Right lobe of liver (tissue), 6 donors: ENCODE results near the gene RPL9. TPM values are rescaled to one million over a fixed set of nuclear protein-coding genes. Genes with fewer than 3 reads are reported as not detected.

Experiments used
- ATAC-seq, 4 donors: fragments of 200-7000 bp; cut with Tn5 transposase; one replicate each; pipeline ENCODE4 v1.9.1; 2020; ENCODE audit warnings: mild to moderate bottlenecking in 4 of 4, moderate library complexity in 4 of 4
- DNase-seq, 3 donors: peaks; one replicate each; pipeline ENCODE4 v3.0.0-alpha.2; 2020
- H3K27ac ChIP-seq, 3 donors: fragments of 200-600 bp; one replicate each; pipeline ENCODE4 v1.8.0; 2022
- H3K27me3 ChIP-seq, 2 donors: fragments of 200-600 bp; one replicate each; pipeline ENCODE4 v1.8.0; 2022
- H3K36me3 ChIP-seq, 4 donors: fragments of 200-600 bp; sonication (generic) in 1 of 4; one replicate each; pipeline versions ENCODE4 v1.5.1 to v1.8.0; 2017 to 2022; ENCODE audit warnings: control low read depth in 1 of 4
- H3K4me1 ChIP-seq, 4 donors: fragments of 200-600 bp; sonication (generic) in 1 of 4; one replicate each; pipeline versions ENCODE4 v1.5.1 to v1.8.0; 2017 to 2022; ENCODE audit warnings: control low read depth in 1 of 4
- H3K4me3 ChIP-seq, 3 donors: fragments of 200-600 bp; one replicate each; pipeline ENCODE4 v1.8.0; 2022
- H3K9me3 ChIP-seq, 4 donors: fragments of 200-600 bp; sonication (generic) in 1 of 4; one replicate each; pipeline versions ENCODE4 v1.5.1 to v1.8.0; 2017 to 2022; ENCODE audit warnings: control low read depth in 1 of 4
- POLR2A ChIP-seq: fragments of 450-650 bp; IDR thresholded peaks from one replicate; pipeline ENCODE4 v1.6.1; 2017; ENCODE audit warnings: antibody characterized with exemption, mild to moderate bottlenecking
- WGBS: methylation state at CpG from one replicate; pipeline ENCODE4 v1.1.6; 2018; ENCODE audit warnings: low coverage, low lambda C conversion rate; ENCODE audit not compliant: insufficient coverage; ENCODE audit errors: missing lambda C conversion rate; 5-methylcytosine and 5-hydroxymethylcytosine counted together
- intact Hi-C, 2 donors: fragments of 100-400 bp; cut with DNase I; formaldehyde crosslinking; loops; one replicate each; pipeline versions ENCODE4 v1.11.2 to v1.14.1; 2022
- total RNA-seq, 6 experiments: library from RNA; depleted of rRNA in 2 of 6; stranded (reverse); fragments of >200 nt in 2 of 6; fragmentation: NEBNext Ultra II Directional in 3 of 6; extraction: Animal tissue kit (Norgen Biotek cat#: 25700) in 3 of 6; gene quantifications; one replicate each; pipeline versions ENCODE4 v1.1.0 to v1.2.4, GENCODE V29; 2016 to 2023
- TF ChIP-seq, protein P1 (sequence below), 4 donors: fragments of 200-600 bp in 3 of 4; fragments of 450-650 bp in 1 of 4; IDR thresholded peaks; one replicate each; pipeline versions ENCODE4 v1.5.1 to v1.8.0; 2016 to 2022; ENCODE audit warnings: antibody characterized with exemption in 4 of 4, mild to moderate bottlenecking in 2 of 4
- donor health status: DM: no; HTN: yes; CAD: no.
- donor health status: DM: no; HTN: no; CAD: no.
- donor health status: DM: no; HTN: no; CAD: no.
- donor health status: DM: no; HTN: yes; CAD: no.
- donor health status: DM: no; HTN: yes; CAD: no.

Gene RPL9
- total RNA-seq, 6 experiments from 2014 or later, result 353 to 1,546 (median 454) TPM

DNA sequence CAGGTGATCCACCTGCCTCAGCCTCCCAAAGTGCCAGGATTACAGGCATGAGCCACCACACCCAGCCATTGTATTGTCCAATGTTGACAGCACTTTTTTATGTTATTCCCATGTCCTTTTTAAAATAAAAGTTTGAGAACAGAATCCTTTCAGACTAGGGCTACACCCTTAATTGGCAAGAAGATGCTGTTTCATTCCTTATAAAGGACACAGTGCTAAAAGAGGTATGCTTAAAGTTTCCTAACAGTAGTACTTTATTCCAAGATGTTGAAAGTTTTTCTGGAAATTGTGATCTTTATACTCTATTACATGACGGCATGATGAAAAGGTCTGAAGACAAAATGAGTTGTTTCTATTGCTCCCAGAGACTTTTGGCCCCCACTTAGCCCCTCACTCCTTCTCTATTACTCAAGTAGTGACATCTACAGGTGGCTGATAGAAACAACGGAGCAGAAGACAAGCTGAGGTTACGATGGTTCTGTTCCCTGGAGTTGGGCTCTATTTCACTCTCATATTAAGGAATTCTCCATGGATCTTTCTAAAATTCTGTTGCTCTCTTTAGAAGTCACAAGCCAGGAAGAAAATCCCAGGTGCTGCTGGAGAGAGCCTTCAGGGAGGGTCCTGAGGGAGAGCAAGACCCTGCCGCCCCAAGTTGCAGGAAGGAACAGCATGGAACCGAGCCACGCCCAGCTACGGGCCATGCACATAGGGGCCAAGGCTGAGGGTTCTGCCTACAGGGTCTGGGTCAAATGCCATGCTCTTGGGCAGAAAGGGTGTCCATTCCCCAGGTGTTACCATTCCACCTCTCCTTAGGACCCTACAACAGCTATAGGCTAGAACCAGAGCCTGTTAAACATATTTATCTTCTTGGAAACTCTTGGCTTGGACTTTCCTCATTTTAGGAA, 22.8 kb downstream of the RPL9 start:
- no peak for DNase-seq
- Histone ChIP-seq H3K4me1 (peaks cover 0 to 37% (median 4%) of the 10 kb centered on the region in 4 donors), H3K27me3 (no peaks in the 10 kb centered on the region), H3K27ac (peak overlapping the region in 2 of 3 donors; percentile 44 to 74), H3K4me3 (peak overlapping the region in 2 of 3 donors; percentile 18 to 54), H3K9me3 (no peaks in the 10 kb centered on the region), H3K36me3 (peaks cover 0 to 25% (median 0%) of the 10 kb centered on the region in 4 donors)
- intact Hi-C loops, result no loop called here
- ATAC-seq, result peak in 3 of 4 donors; percentile 52 to 63 (median 61)
- WGBS, result 46% methylated on average over 6 of the region's 7 CpGs
- TF ChIP-seq, protein P1, sequence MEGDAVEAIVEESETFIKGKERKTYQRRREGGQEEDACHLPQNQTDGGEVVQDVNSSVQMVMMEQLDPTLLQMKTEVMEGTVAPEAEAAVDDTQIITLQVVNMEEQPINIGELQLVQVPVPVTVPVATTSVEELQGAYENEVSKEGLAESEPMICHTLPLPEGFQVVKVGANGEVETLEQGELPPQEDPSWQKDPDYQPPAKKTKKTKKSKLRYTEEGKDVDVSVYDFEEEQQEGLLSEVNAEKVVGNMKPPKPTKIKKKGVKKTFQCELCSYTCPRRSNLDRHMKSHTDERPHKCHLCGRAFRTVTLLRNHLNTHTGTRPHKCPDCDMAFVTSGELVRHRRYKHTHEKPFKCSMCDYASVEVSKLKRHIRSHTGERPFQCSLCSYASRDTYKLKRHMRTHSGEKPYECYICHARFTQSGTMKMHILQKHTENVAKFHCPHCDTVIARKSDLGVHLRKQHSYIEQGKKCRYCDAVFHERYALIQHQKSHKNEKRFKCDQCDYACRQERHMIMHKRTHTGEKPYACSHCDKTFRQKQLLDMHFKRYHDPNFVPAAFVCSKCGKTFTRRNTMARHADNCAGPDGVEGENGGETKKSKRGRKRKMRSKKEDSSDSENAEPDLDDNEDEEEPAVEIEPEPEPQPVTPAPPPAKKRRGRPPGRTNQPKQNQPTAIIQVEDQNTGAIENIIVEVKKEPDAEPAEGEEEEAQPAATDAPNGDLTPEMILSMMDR (IDR thresholded peaks at IDR 0.05), result peak; percentile 26 to 50 (median 44)
- TF ChIP-seq POLR2A, result no peak

DNA sequence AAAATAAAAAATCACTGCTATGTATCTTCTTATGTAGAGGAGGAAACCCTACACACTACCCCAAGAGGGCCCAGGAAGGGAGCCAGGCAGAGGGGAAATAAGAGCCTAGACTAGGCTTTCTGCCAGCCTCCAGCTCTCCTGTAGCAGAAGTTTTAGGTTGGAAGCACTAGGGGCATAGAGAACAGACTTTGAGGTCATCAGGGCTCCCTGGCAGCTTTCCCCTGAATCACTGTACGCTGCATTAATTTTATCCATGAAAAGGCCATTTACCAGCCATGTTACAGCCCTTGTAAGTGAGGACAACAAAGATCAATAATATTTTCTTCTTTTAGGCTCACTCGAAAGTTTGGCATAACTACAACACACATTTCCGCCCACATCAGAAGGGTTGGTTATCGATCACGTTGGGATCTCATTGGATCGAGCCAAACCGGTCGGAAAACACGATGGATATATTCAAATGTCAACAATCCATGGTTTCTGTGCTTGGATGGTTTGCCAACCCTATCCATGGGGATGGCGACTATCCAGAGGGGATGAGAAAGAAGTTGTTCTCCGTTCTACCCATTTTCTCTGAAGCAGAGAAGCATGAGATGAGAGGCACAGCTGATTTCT, 24.7 kb downstream of the RPL9 start:
- TF ChIP-seq, protein P1 (IDR thresholded peaks at IDR 0.05), result no peak
- TF ChIP-seq POLR2A, result no peak
- Histone ChIP-seq H3K4me1 (peaks cover 0 to 56% (median 12%) of the 10 kb centered on the region in 4 donors), H3K36me3 (peaks cover 0 to 15% (median 0%) of the 10 kb centered on the region in 4 donors), H3K4me3 (peak overlapping the region in 1 of 3 donors; percentile 54), H3K9me3 (no peaks in the 10 kb centered on the region), H3K27ac (peak overlapping the region; percentile 18 to 74 (median 44)), H3K27me3 (no peaks in the 10 kb centered on the region)
- WGBS, result 12% methylated on average over 11 of the region's 11 CpGs
- ATAC-seq (peak; percentile 62 to 83 (median 74)), DNase-seq (peak in 1 of 3 donors; percentile 77)
- intact Hi-C loops, result no loop called here

DNA sequence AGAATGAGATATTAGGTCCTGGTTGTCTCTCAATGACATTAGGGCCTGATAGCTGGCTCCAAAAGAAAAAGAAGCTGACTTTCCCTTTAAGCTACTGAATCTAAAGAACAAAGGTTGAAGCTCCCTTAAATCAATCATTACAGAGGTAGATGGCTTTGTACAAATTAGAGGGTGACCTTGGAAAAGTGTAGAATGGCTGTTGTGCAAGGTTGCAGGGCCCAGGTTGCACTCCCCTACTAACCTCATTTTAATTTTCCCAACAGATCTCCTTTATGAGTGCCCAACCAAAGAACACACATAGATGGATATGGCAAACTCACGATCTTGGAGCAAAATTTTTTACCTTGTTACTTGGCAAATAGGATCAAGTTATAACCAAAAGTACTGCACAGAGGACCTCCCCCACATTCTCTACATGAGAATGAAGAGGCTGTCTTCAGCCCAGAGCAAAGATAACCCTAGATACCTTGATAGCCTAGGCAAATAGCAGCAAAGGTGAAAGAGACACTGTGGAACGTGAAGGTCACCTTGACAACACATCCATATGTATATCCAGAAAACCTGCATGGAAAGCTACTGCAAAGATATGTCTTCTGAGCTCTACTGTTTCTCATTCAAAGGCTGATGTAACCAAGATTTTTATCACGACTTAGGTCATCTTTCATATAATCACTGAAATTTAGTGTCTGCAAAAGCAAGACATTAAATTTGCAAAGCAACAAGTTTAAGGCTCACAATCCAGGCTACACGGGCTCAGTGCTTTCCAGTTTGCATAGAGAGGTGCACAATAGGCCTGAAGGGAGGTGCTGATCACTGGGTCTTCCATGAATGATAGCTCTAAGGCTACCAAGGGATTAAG, 29.0 kb downstream of the RPL9 start:
- H3K4me3 ChIP-seq, result no peak overlapping the region
- peaks cover 0 to 64% (median 24%) of the 10 kb centered on the region in 4 donors for H3K4me1 ChIP-seq
- no peak for DNase-seq
- H3K27ac ChIP-seq, result peak overlapping the region in 2 of 3 donors; percentile 27 to 49
- ATAC-seq, result peak; percentile 32 to 72 (median 51)
- intact Hi-C loops, result no loop called here
- H3K36me3 ChIP-seq, result no peaks in the 10 kb centered on the region
- no peaks in the 10 kb centered on the region for H3K9me3 ChIP-seq
- WGBS, result 29% methylated on average over 4 of the region's 4 CpGs
- TF ChIP-seq, protein P1 (IDR thresholded peaks at IDR 0.05), result no peak
- H3K27me3 ChIP-seq, result no peaks in the 10 kb centered on the region

DNA sequence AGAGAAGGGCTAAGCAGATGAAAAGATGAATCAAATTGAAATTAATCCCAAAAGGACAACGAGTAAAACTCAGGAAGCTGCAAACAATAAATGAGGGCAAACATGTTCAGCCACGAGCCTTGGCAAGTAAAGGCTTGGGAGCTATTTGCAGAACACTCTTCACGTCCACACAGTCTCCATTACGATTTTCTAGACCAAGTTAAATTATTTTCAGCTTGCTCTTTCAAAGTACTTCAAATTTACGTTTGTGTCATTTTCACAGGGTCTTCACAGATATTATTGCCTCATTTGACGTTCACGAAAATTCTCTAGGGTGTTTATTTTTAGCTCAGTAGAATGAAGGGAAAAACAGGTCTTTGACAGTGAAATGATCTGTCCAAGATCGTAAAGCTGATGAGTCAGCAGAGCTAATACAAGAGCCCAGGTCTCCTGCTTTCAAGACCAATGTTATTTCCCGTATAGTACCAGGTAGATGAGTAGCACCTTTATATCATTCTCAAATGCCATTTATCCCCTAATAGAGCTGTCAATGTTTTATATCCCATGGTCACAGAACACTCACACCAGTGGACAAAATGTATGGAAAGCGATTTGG, 31.1 kb downstream of the RPL9 start:
- no peak for DNase-seq
- Histone ChIP-seq H3K36me3 (no peaks in the 10 kb centered on the region), H3K27me3 (no peaks in the 10 kb centered on the region), H3K4me3 (no peak overlapping the region), H3K4me1 (peaks cover 0 to 55% (median 23%) of the 10 kb centered on the region in 4 donors), H3K27ac (peak overlapping the region; percentile 41 to 65 (median 47)), H3K9me3 (no peaks in the 10 kb centered on the region)
- ATAC-seq, result peak; percentile 43 to 74 (median 67)
- 35% methylated on average over 10 of the region's 10 CpGs for WGBS
- TF ChIP-seq, protein P1 (IDR thresholded peaks at IDR 0.05), result no peak
- TF ChIP-seq POLR2A, result no peak
- intact Hi-C loops, result no loop called here
